GM18499 (cell line): ENCODE measurements around the gene PUDP.

ENCODE experiments used
- ATAC-seq: cut with Tn5 transposase; IDR thresholded peaks from one replicate; pipeline ENCODE4 v1.9.1; 2021; ENCODE audit warnings: moderate number of reproducible peaks; ENCODE audit not compliant: insufficient read depth, unreplicated experiment

The PUDP gene

DNA sequence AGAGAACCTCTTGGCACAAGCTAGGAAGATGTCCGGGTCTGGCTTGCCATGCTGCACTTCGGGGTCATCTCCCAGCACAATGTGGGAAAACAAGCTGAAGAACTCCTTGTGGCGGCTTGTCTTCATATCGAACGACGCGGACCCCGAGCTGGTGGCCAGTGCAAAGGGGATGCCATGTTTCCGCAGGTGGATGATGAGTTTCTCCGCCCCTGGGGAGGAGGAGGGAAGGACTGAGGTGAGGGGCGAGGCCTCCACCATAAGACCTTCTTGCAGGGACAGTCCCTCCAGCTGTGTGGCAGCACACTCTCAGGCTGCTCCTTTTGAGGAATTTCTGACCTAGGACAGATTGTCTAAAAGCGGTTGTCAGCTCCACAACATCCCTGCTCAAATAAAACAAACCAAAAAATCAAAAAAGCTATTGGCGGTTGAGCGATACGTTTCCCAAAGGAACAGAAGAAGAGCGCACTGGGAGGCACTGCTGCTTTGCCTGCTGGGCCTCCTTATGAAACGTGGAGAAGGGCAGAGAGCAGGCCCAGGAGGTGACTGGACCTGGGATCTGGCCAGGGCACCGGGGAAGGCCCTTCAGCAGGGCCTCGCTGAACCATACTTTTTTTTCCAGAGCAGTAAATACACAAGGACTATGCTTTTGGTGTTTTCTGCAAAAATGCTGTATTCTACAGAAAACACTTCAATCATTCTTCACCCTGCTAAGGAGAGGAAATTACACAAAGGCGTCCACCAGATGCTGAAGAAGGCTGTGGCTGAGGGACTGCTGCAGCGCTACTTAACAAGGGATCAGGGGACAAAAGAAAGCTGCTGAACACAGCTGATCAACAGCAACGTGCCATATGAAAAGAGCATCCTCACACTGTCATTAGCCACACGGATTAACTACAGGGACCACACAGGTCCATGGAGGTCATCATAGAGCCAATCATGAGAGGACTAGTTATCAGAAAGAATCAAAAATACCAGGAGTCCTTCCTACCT lies 70.4 kb downstream of the PUDP start:
- no peak for ATAC-seq

- ATAC-seq: no peak
These were observed 71.7 kb downstream of the PUDP start for GRCh38 chrX:7076245-7076661.

GRCh38 chrX:7074908-7075204 lies 73.1 kb downstream of the PUDP start:
- ATAC-seq: no peak

- ATAC-seq: no peak
These were observed 73.6 kb downstream of the PUDP start for GRCh38 chrX:7074148-7074907.

GRCh38 chrX:7073336-7073735 lies 74.6 kb downstream of the PUDP start:
- no peak for ATAC-seq

DNA sequence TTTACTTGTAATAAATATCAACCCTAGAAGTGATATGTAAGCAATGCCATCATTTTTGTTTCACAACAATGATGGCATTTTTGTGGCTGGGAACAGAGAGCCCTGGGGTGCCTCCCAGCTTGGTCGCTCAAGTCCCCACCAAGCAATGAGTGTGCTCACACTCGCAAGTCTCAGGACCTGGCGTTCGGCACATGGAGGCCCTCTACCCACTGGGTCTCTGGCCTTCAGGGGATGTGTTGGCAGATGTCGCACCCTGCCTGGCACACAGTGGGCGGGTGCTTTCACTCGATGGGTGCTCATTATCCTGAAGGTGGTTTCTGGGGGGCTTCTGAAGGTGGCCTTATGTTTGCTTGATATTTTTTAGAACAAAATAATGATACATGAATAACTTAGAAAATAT lies 75.1 kb downstream of the PUDP start:
- no peak for ATAC-seq

DNA sequence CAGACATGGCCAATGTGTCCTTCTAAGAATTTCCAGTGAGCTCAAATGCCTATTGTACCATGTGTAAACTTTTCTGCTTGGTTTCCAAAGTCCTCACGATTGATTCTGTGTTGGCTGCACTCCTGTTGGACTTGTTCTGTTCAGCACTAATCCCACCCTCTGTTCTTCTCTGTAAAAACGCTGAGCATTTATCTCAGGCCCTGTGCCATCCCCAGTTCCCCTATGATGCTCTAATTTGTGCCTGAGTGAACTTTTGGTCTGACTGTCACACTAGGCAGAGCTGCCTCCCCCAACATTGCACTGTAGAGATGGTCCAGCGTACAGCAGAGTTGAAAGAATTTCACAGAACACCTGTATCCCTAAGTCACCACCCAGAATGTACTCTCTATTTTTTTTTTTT lies 76.6 kb downstream of the PUDP start:
- ATAC-seq: no peak

DNA sequence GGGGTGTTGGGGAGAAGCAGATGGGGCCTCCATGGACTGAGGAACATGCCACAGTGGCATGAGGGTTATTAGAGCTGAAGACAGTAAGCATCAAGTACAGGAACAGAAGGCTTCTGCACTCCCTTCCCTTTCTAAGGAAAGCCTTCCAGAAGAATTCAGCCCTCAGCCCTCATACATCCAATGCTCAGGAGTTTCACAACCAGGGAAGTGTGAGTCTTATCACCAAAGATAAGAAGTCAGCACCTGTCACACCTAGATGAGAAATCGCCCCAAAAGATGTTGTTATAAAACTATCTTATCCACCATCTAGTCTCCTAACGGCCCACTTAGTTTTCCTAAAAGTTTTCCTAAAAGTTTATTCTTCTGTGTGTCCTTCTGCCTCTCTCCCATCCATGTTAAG lies 78.4 kb downstream of the PUDP start:
- ATAC-seq: no peak

DNA sequence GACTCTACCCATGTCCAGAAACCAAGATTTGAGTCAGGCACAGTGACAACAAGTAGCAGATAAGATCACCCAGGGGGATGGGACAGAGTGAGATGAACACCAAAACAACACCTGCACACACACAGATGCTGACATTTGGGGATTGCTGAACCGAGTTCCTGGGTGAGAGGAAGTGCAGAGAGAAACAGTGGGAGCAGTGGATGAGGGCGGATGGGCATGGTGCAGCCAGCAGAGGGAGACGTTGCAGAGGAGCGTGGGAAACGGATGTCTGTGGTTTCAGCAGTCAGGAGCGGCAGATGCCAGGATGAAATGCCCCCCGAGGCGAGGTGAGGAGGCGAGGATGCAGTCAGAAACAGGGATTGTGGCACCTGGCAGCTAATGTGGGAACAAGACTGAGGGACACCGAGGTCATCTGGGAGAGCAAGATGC lies 79.0 kb downstream of the PUDP start:
- ATAC-seq: no peak

- ATAC-seq: no peak
These were observed 80.7 kb downstream of the PUDP start for GRCh38 chrX:7067256-7067655.

DNA sequence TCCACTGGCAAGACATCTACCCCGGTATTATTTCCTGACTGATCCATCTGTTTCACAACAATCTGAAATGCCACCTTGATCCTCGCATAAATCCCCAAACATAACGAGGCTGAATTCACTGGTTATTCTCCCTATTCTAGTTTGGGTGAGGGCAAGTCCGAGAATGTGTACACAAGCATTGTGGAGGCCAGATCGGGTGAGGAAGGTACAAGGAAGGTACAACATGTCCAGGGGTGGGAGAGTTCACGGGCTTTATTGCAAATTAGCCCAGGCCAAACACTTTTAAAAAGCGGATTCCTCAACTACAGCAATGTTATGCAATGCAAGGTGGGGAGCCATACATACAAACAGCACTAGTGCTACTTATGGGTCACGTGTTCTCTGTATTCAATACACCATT lies 82.5 kb downstream of the PUDP start:
- ATAC-seq: no peak

DNA sequence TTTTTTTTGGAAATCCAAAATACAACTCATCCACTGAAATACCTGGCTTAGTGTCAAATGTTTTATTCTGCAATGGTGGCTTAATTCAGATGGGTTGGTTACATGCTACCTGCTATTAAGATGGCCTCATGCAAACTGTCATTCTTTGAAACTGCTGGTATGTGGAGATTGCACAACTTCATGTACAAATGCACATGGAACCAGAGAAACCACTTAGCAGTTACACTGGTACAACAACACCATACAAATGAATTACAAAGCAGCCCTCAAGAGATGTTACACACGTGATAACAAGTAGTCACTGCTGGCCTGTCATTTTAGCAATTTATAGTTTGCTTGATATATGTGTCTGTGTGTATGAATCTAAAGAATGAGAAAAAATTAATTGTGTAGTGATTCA lies 85.0 kb downstream of the PUDP start:
- ATAC-seq: no peak

GRCh38 chrX:7062276-7062675 lies 85.7 kb downstream of the PUDP start:
- ATAC-seq: no peak

DNA sequence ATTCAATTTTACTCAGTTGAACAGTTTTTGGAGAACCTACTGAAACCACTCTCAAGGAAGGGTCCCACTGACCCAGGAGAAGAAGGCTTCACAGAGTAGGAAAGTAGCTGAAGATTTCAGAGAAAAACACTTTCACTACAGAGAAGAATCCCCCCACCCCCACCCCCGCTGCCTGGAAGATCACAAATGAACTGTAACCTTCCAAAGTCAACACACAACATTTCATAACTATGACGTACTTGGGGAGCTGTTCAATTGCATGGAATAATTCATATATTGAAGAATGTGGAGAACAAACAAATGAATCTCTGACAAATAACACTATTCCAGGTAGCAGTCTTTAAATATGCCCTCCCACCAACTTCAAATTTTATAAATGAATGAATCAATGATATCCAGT lies 86.5 kb downstream of the PUDP start:
- ATAC-seq: no peak

GRCh38 chrX:7060444-7060843 lies 87.5 kb downstream of the PUDP start:
- no peak for ATAC-seq

- no peak for ATAC-seq
These were observed 88.1 kb downstream of the PUDP start for GRCh38 chrX:7059859-7060258.

GRCh38 chrX:7059214-7059838 lies 88.6 kb downstream of the PUDP start:
- ATAC-seq: peak; percentile 94

GRCh38 chrX:7055386-7056137 lies 92.4 kb downstream of the PUDP start:
- ATAC-seq: no peak

DNA sequence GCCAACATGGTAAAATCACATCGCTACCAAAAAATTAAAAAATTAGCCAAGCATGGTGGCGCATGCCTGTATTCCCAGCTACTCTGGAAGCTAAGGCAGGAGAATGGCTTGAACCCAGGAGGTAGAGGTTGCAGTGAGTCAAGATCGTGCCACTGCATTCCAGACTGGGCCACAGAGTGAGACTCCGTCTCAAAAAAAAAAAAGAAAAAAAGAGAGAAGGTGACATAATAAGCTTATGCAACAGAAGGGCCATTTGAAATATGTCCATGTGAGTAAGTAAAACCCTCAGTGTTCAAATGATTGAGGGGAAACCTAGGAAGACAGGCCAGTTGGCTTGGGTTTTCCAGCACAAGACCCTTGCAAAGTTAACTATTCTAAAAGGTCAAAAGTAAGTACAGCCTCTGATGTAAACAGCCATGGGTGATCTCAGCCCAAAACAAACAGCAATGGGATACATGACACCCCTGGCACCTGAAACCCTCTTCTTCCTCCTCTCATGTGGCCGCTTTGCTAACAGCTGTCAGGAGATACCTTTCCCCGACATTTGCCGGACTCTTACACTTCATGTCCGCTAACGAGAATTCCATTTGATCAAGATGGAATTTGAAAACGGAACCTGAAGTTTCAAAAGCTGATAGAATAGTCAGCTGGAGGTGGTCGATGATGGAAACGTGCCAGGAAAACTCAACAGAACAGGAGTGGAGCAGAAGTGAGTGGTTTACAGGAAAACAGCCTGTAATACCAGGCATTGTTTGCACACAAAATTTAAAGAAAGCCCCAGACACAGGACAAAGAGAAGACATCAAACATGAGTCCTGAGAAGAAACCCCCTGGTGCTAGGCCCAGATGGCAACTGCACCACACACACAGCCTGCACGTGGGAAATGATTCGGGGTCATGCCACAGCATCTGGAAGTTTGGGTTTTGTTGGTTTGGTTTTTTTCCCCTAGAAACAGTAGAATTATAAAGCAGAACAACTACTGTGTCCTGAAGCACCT lies 93.4 kb downstream of the PUDP start:
- ATAC-seq: no peak
